Kidney (tissue), 14 donors: ENCODE measurements around the gene KPNA3. TPM values are rescaled to one million over a fixed set of nuclear protein-coding genes. Genes with fewer than 3 reads are reported as not detected.

Source experiments
- DNase-seq, 5 donors: peaks; one replicate each; pipeline ENCODE4 v3.0.0-alpha.2; 2013 to 2020
- FAIRE-seq: peaks from 2 replicates; lab custom pipeline; 2012; peaks lifted over from hg19 to GRCh38; lab: Jason Lieb, UNC
- H3K27ac ChIP-seq, 2 donors: one replicate each; pipeline ENCODE4 v1.7.0; 2013; ENCODE audit warnings: low read depth in 2 of 2, low read length in 2 of 2, inconsistent platforms in 1 of 2
- H3K27me3 ChIP-seq: one replicate; pipeline ENCODE4 v1.7.1; 2013; ENCODE audit warnings: low read length, inconsistent platforms; ENCODE audit not compliant: control insufficient read depth, insufficient read depth
- H3K36me3 ChIP-seq, 3 donors: one replicate each; pipeline versions ENCODE4 v1.7.0 to v1.7.1; 2013; ENCODE audit warnings: low read length in 3 of 3, control low read depth in 1 of 3, inconsistent platforms in 1 of 3; ENCODE audit not compliant: insufficient read depth in 3 of 3, control insufficient read depth in 2 of 3
- H3K4me1 ChIP-seq, 3 donors: one replicate each; pipeline versions ENCODE4 v1.7.0 to v1.7.1; 2013; ENCODE audit warnings: low read length in 3 of 3, inconsistent platforms in 1 of 3, low read depth in 1 of 3; ENCODE audit not compliant: control insufficient read depth in 2 of 3, insufficient read depth in 2 of 3
- H3K4me3 ChIP-seq, 3 donors: one replicate each; pipeline versions ENCODE4 v1.7.0 to v1.8.1; 2013; ENCODE audit warnings: low read length in 3 of 3, control low read depth in 1 of 3, inconsistent platforms in 1 of 3
- H3K9ac ChIP-seq, 3 donors: one replicate each; pipeline versions ENCODE4 v1.7.0 to v1.7.1; 2013; ENCODE audit warnings: low read length in 3 of 3, control low read depth in 1 of 3, inconsistent platforms in 1 of 3
- H3K9me3 ChIP-seq, 3 donors: one replicate each; pipeline versions ENCODE4 v1.7.0 to v1.7.1; 2013; ENCODE audit warnings: low read length in 3 of 3, control low read depth in 1 of 3, inconsistent platforms in 1 of 3; ENCODE audit not compliant: control insufficient read depth in 2 of 3, insufficient read depth in 1 of 3
- CTCF ChIP-seq: IDR thresholded peaks from 3 replicates; pipeline ENCODE4 v1.5.1; 2012; ENCODE audit warnings: mild to moderate bottlenecking, moderate library complexity, borderline replicate concordance; ENCODE audit not compliant: insufficient read depth; ENCODE audit errors: extremely low read depth
- intact Hi-C: fragments of 100-400 bp; cut with DNase I; formaldehyde crosslinking; loops from one replicate; pipeline ENCODE4 v1.11.1; 2022
- polyA plus RNA-seq: library from polyadenylated mRNA; stranded (reverse); fragments of 350-450 nt; fragmentation: Illumina TruSeq; extraction: RNeasy Lipid Tissue Mini Kit (QIAGEN cat#74804); gene quantifications from one replicate; pipeline ENCODE4 v1.2.3, GENCODE V29; 2014; ENCODE audit warnings: low read depth, low replicate concordance; ENCODE audit not compliant: insufficient read depth
- total RNA-seq: library from RNA; stranded (reverse); fragmentation: NEBNext Ultra II Directional; extraction: Animal tissue kit (Norgen Biotek cat#: 25700); gene quantifications from one replicate; pipeline ENCODE4 v1.2.1, GENCODE V29; 2021
- donor health status: control.
- donor health status: control.
- donor health status: control.
- donor health status: control.
- donor health status: control.
- donor health status: DM: yes; HTN: yes; CAD: no.
- donor health status: Normal renal cell carcinoma (clear cell type).

The KPNA3 gene
- total and polyA plus RNA-seq, 2 donors from 2014 or later: 9.4 to 22.3 TPM

DNA sequence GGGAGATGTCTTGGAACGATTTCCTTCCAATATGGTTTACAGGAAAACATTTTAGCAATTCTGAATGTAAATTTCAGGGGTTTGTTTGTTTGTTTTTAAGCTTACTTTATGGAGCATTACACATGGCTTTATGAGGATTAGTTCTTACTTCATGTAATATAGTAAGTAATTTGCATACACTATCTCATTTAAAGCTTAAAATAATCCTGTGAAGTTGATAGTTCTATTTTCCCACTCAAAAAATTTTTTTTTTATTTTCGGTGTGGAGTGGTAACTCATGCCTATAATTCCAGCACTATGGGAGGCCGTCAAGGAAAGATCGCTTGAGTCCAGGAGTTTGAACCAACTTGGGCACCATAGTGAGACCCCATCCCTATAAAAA is 19.0 kb upstream of the KPNA3 start:
- Histone ChIP-seq H3K27me3 (no peaks in the 10 kb centered on the region), H3K36me3 (no peaks in the 10 kb centered on the region), H3K4me1 (peaks cover 0 to 6% (median 0%) of the 10 kb centered on the region in 3 donors), H3K27ac (no peak overlapping the region), H3K9me3 (no peaks in the 10 kb centered on the region), H3K9ac (no peak overlapping the region), H3K4me3 (no peak overlapping the region)
- intact Hi-C loops: no loop called here
- no peak for FAIRE-seq
- no peak for DNase-seq
- TF ChIP-seq CTCF: no peak

- Histone ChIP-seq H3K4me3 (no peak overlapping the region), H3K27ac (no peak overlapping the region), H3K9me3 (no peaks in the 10 kb centered on the region), H3K4me1 (peaks cover 0 to 6% (median 0%) of the 10 kb centered on the region in 3 donors), H3K36me3 (no peaks in the 10 kb centered on the region), H3K27me3 (no peaks in the 10 kb centered on the region), H3K9ac (no peak overlapping the region)
- intact Hi-C loops: no loop called here
- FAIRE-seq: no peak
- TF ChIP-seq CTCF: no peak
- no peak for DNase-seq
Observed at GRCh38 chr13:49810567-49811526, 18.4 kb upstream of the KPNA3 start.

DNA sequence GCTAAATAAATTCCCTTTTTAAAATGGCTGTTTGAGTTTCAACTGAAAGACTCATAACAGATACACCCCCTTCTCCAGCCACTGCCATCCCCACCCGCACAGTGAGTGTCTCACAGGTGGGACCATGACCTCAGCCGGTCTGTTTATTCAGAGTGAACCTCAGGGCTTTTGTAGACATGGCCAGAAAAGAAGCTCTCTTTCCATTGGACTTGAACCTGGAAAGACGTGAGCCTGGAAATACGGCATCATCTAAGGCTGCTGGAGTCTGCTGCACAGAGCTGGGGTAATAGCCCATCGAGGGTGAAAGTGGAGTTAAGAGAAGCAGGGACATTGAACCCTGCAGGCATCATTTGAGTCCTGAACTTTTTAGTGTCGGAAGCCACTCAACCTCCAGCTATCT is 15.2 kb upstream of the KPNA3 start:
- no peak for DNase-seq
- Histone ChIP-seq H3K9me3 (no peaks in the 10 kb centered on the region), H3K9ac (no peak overlapping the region), H3K36me3 (no peaks in the 10 kb centered on the region), H3K4me3 (no peak overlapping the region), H3K27ac (no peak overlapping the region), H3K4me1 (peaks cover 0 to 6% (median 0%) of the 10 kb centered on the region in 3 donors), H3K27me3 (no peaks in the 10 kb centered on the region)
- intact Hi-C loops: no loop called here
- no peak for FAIRE-seq
- no peak for TF ChIP-seq CTCF
